ENCODE results near the gene LCN12.

The LCN12 gene

GRCh38 chr9:136953771-136954269 is 1.7 kb downstream of the LCN12 start:
- Histone ChIP-seq H3K9me2 (replicated peaks; ENCODE audit: insufficient read depth, low read length) (no peaks in the 10 kb centered on the region), H3K4me3 (ENCODE audit: insufficient read depth, low read length, poor library complexity, severe bottlenecking) (no peak overlapping the region), H3K4me2 (ENCODE audit: low read depth, low read length, poor library complexity, severe bottlenecking) (no peak overlapping the region), H3K79me2 (ENCODE audit: insufficient read depth, low read length) (no peaks in the 10 kb centered on the region), H4K20me1 (ENCODE audit: low read depth, low read length) (no peaks in the 10 kb centered on the region), H3K9me3 (ENCODE audit: insufficient read depth, low read length) (no peaks in the 10 kb centered on the region), H2AFZ (ENCODE audit: low read depth, low read length, severe bottlenecking) (no peak overlapping the region), H3K36me3 (ENCODE audit: low read length) (no peaks in the 10 kb centered on the region), H3K9ac (ENCODE audit: low read length) (no peak overlapping the region), H3F3A (ENCODE audit: insufficient read depth) (no peaks in the 10 kb centered on the region), H3K27ac (ENCODE audit: low read depth, low read length) (no peak overlapping the region), H3K27me3 (ENCODE audit: low read length) (no peaks in the 10 kb centered on the region)
- TF ChIP-seq CTCF (IDR thresholded peaks at IDR 0.05; ENCODE audit: insufficient read depth, low read length, poor library complexity, severe bottlenecking) (no peak), EZH2phosphoT487 (conservative IDR thresholded peaks at IDR 0.05; ENCODE audit: low read length) (no peak)

GRCh38 chr9:136954270-136955083 is 2.4 kb downstream of the LCN12 start:
- H3F3A ChIP-seq (ENCODE audit: insufficient read depth) = no peaks in the 10 kb centered on the region
- H3K4me2 ChIP-seq (ENCODE audit: low read depth, low read length, poor library complexity, severe bottlenecking) = no peak overlapping the region
- no peaks in the 10 kb centered on the region for H3K9me3 ChIP-seq (ENCODE audit: insufficient read depth, low read length)
- no peaks in the 10 kb centered on the region for H3K27me3 ChIP-seq (ENCODE audit: low read length)
- no peak overlapping the region for H3K27ac ChIP-seq (ENCODE audit: low read depth, low read length)
- H3K36me3 ChIP-seq (ENCODE audit: low read length) = no peaks in the 10 kb centered on the region
- TF ChIP-seq CTCF (IDR thresholded peaks at IDR 0.05; ENCODE audit: insufficient read depth, low read length, poor library complexity, severe bottlenecking) = no peak
- TF ChIP-seq EZH2phosphoT487 (conservative IDR thresholded peaks at IDR 0.05; ENCODE audit: low read length) = no peak
- no peak overlapping the region for H2AFZ ChIP-seq (ENCODE audit: low read depth, low read length, severe bottlenecking)
- H4K20me1 ChIP-seq (ENCODE audit: low read depth, low read length) = no peaks in the 10 kb centered on the region
- no peaks in the 10 kb centered on the region for H3K9me2 ChIP-seq (replicated peaks; ENCODE audit: insufficient read depth, low read length)
- H3K9ac ChIP-seq (ENCODE audit: low read length) = no peak overlapping the region
- no peak overlapping the region for H3K4me3 ChIP-seq (ENCODE audit: insufficient read depth, low read length, poor library complexity, severe bottlenecking)
- H3K79me2 ChIP-seq (ENCODE audit: insufficient read depth, low read length) = no peaks in the 10 kb centered on the region

- no peaks in the 10 kb centered on the region for H4K20me1 ChIP-seq (ENCODE audit: low read depth, low read length)
- no peaks in the 10 kb centered on the region for H3K36me3 ChIP-seq (ENCODE audit: low read length)
- H3K4me2 ChIP-seq (ENCODE audit: low read depth, low read length, poor library complexity, severe bottlenecking) = no peak overlapping the region
- no peak for TF ChIP-seq CTCF (IDR thresholded peaks at IDR 0.05; ENCODE audit: insufficient read depth, low read length, poor library complexity, severe bottlenecking)
- no peak for TF ChIP-seq EZH2phosphoT487 (conservative IDR thresholded peaks at IDR 0.05; ENCODE audit: low read length)
- H2AFZ ChIP-seq (ENCODE audit: low read depth, low read length, severe bottlenecking) = no peak overlapping the region
- no peaks in the 10 kb centered on the region for H3K27me3 ChIP-seq (ENCODE audit: low read length)
- no peaks in the 10 kb centered on the region for H3K9me2 ChIP-seq (replicated peaks; ENCODE audit: insufficient read depth, low read length)
- no peaks in the 10 kb centered on the region for H3K79me2 ChIP-seq (ENCODE audit: insufficient read depth, low read length)
- no peak overlapping the region for H3K9ac ChIP-seq (ENCODE audit: low read length)
- H3K4me3 ChIP-seq (ENCODE audit: insufficient read depth, low read length, poor library complexity, severe bottlenecking) = no peak overlapping the region
- H3K9me3 ChIP-seq (ENCODE audit: insufficient read depth, low read length) = no peaks in the 10 kb centered on the region
- no peaks in the 10 kb centered on the region for H3F3A ChIP-seq (ENCODE audit: insufficient read depth)
- H3K27ac ChIP-seq (ENCODE audit: low read depth, low read length) = no peak overlapping the region
Measured at GRCh38 chr9:136955202-136955942, 3.3 kb downstream of the LCN12 start.

Data from SU-DHL-6 (cell line).